Measurements from ENCODE around the gene ADPRS. TPM values are rescaled to one million over a fixed set of nuclear protein-coding genes. Genes with fewer than 3 reads are reported as not detected.

Gene ADPRS
- total RNA-seq, 1 donor from 2014 or later, result 28.7 TPM

DNA sequence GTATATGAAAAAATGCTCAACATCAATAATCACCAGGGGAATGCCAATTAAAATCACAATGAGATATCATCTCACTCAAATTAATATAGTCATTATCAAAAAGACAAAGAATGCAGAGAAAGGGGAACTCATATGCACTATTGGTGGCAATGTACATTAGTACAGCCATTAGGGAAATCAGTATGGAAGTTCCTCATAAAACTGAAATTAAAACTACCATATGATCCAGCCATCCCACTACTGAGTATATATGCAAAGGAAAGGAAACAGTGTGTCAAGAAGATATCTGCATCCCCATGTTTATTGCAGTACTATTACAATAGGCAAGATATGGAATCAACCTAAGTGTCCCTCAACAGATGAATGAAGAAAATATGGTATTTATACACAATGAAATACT lies 36.9 kb upstream of the ADPRS start:
- FAIRE-seq, result no peak
- H3K36me3 Mint-ChIP-seq (ENCODE audit: low read depth, unreplicated experiment), result peaks cover 21% of the 10 kb centered on the region

GRCh38 chr1:36053978-36054377 lies 34.7 kb upstream of the ADPRS start:
- Histone ChIP-seq H3K4me3 (ENCODE audit: insufficient read depth, low read depth, low read length) (no peak overlapping the region), H3K27me3 (ENCODE audit: insufficient read depth, low read length) (no peaks in the 10 kb centered on the region), H3K27ac (ENCODE audit: low read depth, low read length) (no peak overlapping the region), H3K9ac (ENCODE audit: low read length) (no peak overlapping the region), H3K79me2 (ENCODE audit: insufficient read depth, low read length) (no peaks in the 10 kb centered on the region), H3K4me2 (ENCODE audit: low read length) (no peak overlapping the region), H4K20me1 (ENCODE audit: insufficient read depth, low read length) (no peaks in the 10 kb centered on the region), H3K9me3 (ENCODE audit: insufficient read depth, low read depth, low read length) (no peaks in the 10 kb centered on the region), H2AFZ (ENCODE audit: low read depth, low read length) (no peak overlapping the region), H3K4me1 (ENCODE audit: insufficient read depth, low read length) (no peaks in the 10 kb centered on the region), H3K36me3 (ENCODE audit: insufficient read depth, low read length) (no peaks in the 10 kb centered on the region)
- no peak overlapping the region for H3K4me3 Mint-ChIP-seq (ENCODE audit: unreplicated experiment)
- H3K27me3 Mint-ChIP-seq (ENCODE audit: low read depth, unreplicated experiment), result no peaks in the 10 kb centered on the region
- FAIRE-seq (no peak), DNase-seq (ENCODE audit: low read depth) (no peak)
- no peaks in the 10 kb centered on the region for H3K9me3 Mint-ChIP-seq (ENCODE audit: unreplicated experiment)
- TF ChIP-seq, protein P1, sequence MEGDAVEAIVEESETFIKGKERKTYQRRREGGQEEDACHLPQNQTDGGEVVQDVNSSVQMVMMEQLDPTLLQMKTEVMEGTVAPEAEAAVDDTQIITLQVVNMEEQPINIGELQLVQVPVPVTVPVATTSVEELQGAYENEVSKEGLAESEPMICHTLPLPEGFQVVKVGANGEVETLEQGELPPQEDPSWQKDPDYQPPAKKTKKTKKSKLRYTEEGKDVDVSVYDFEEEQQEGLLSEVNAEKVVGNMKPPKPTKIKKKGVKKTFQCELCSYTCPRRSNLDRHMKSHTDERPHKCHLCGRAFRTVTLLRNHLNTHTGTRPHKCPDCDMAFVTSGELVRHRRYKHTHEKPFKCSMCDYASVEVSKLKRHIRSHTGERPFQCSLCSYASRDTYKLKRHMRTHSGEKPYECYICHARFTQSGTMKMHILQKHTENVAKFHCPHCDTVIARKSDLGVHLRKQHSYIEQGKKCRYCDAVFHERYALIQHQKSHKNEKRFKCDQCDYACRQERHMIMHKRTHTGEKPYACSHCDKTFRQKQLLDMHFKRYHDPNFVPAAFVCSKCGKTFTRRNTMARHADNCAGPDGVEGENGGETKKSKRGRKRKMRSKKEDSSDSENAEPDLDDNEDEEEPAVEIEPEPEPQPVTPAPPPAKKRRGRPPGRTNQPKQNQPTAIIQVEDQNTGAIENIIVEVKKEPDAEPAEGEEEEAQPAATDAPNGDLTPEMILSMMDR (IDR thresholded peaks at IDR 0.05; ENCODE audit: insufficient read depth, low read depth, low read length), result no peak
- no peak for TF ChIP-seq EZH2 (IDR thresholded peaks at IDR 0.05; ENCODE audit: insufficient read depth, low read length)
- peaks cover 8% of the 10 kb centered on the region for H3K36me3 Mint-ChIP-seq (ENCODE audit: low read depth, unreplicated experiment)
- H3K27ac Mint-ChIP-seq (ENCODE audit: unreplicated experiment), result no peak overlapping the region
- H3K4me1 Mint-ChIP-seq (ENCODE audit: low read depth, unreplicated experiment), result no peaks in the 10 kb centered on the region

More for the DNA sequence above, 36.9 kb upstream of the ADPRS start:
- H3K27me3 ChIP-seq (ENCODE audit: insufficient read depth, low read length), result no peaks in the 10 kb centered on the region
- no peak overlapping the region for H3K4me3 ChIP-seq (ENCODE audit: insufficient read depth, low read depth, low read length)
- H3K36me3 ChIP-seq (ENCODE audit: insufficient read depth, low read length), result peaks cover 7% of the 10 kb centered on the region
- no peak for TF ChIP-seq EZH2 (IDR thresholded peaks at IDR 0.05; ENCODE audit: insufficient read depth, low read length)
- TF ChIP-seq, protein P1 (IDR thresholded peaks at IDR 0.05; ENCODE audit: insufficient read depth, low read depth, low read length), result no peak
- H3K9ac ChIP-seq (ENCODE audit: low read length), result no peak overlapping the region
- Mint-ChIP-seq H3K4me1 (ENCODE audit: low read depth, unreplicated experiment) (no peaks in the 10 kb centered on the region), H3K27ac (ENCODE audit: unreplicated experiment) (no peak overlapping the region), H3K4me3 (ENCODE audit: unreplicated experiment) (no peak overlapping the region), H3K9me3 (ENCODE audit: unreplicated experiment) (peaks cover 2% of the 10 kb centered on the region), H3K27me3 (ENCODE audit: low read depth, unreplicated experiment) (no peaks in the 10 kb centered on the region)
- no peak overlapping the region for H3K4me2 ChIP-seq (ENCODE audit: low read length)
- no peaks in the 10 kb centered on the region for H3K4me1 ChIP-seq (ENCODE audit: insufficient read depth, low read length)
- H3K9me3 ChIP-seq (ENCODE audit: insufficient read depth, low read depth, low read length), result no peaks in the 10 kb centered on the region
- H4K20me1 ChIP-seq (ENCODE audit: insufficient read depth, low read length), result no peaks in the 10 kb centered on the region
- H3K79me2 ChIP-seq (ENCODE audit: insufficient read depth, low read length), result no peaks in the 10 kb centered on the region
- no peak for DNase-seq (ENCODE audit: low read depth)
- no peak overlapping the region for H3K27ac ChIP-seq (ENCODE audit: low read depth, low read length)
- no peak overlapping the region for H2AFZ ChIP-seq (ENCODE audit: low read depth, low read length)

DNA sequence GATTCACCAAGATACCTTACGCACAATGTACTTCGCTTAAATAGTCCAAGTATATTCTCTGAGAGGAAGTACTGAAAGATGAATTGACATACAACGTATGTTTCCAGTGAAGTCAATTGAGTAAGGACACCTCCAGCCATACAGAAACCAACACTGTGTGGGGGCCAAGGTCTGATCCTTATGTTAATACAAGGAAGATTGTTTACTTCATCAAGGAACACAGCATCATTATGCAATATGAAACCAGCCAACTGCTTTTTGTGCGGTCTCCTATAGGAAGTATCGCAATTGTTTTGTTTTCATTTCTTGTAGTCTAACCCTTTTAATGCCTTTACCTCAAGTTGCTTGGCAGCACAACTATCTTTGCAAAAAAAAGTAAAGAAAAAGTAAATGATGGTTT lies 33.0 kb upstream of the ADPRS start:
- no peaks in the 10 kb centered on the region for H4K20me1 ChIP-seq (ENCODE audit: insufficient read depth, low read length)
- Mint-ChIP-seq H3K27me3 (ENCODE audit: low read depth, unreplicated experiment) (no peaks in the 10 kb centered on the region), H3K4me3 (ENCODE audit: unreplicated experiment) (no peak overlapping the region), H3K27ac (ENCODE audit: unreplicated experiment) (no peak overlapping the region), H3K4me1 (ENCODE audit: low read depth, unreplicated experiment) (no peaks in the 10 kb centered on the region), H3K36me3 (ENCODE audit: low read depth, unreplicated experiment) (peaks cover 8% of the 10 kb centered on the region), H3K9me3 (ENCODE audit: unreplicated experiment) (no peaks in the 10 kb centered on the region)
- no peaks in the 10 kb centered on the region for H3K27me3 ChIP-seq (ENCODE audit: insufficient read depth, low read length)
- no peak overlapping the region for H3K27ac ChIP-seq (ENCODE audit: low read depth, low read length)
- H3K4me1 ChIP-seq (ENCODE audit: insufficient read depth, low read length), result no peaks in the 10 kb centered on the region
- DNase-seq (ENCODE audit: low read depth) (no peak), FAIRE-seq (no peak)
- H3K9ac ChIP-seq (ENCODE audit: low read length), result no peak overlapping the region
- H3K36me3 ChIP-seq (ENCODE audit: insufficient read depth, low read length), result no peaks in the 10 kb centered on the region
- no peak overlapping the region for H3K4me2 ChIP-seq (ENCODE audit: low read length)
- H2AFZ ChIP-seq (ENCODE audit: low read depth, low read length), result no peak overlapping the region
- H3K9me3 ChIP-seq (ENCODE audit: insufficient read depth, low read depth, low read length), result no peaks in the 10 kb centered on the region
- no peak for TF ChIP-seq EZH2 (IDR thresholded peaks at IDR 0.05; ENCODE audit: insufficient read depth, low read length)
- TF ChIP-seq, protein P1 (IDR thresholded peaks at IDR 0.05; ENCODE audit: insufficient read depth, low read depth, low read length), result no peak
- H3K4me3 ChIP-seq (ENCODE audit: insufficient read depth, low read depth, low read length), result no peak overlapping the region
- no peaks in the 10 kb centered on the region for H3K79me2 ChIP-seq (ENCODE audit: insufficient read depth, low read length)

Measured in astrocyte (in vitro differentiated cells and primary cell).